Thyroid gland (tissue), 4 donors: ENCODE results near the gene RIMBP2. TPM values are rescaled to one million over a fixed set of nuclear protein-coding genes. Genes with fewer than 3 reads are reported as not detected.

ENCODE experiments used
- DNase-seq, 2 donors: peaks; one replicate each; pipeline ENCODE4 v3.0.0-alpha.2; 2019
- H3K27ac ChIP-seq, 3 donors: fragments of 200-600 bp; sonication (generic); 1 replicate in 2 of 3; 2 replicates in 1 of 3; pipeline ENCODE4 v1.5.1; 2016 to 2019; ENCODE audit warnings: mild to moderate bottlenecking in 1 of 3, moderate library complexity in 1 of 3
- H3K27me3 ChIP-seq: fragments of 200-600 bp; sonication (generic); one replicate; pipeline ENCODE4 v1.5.1; 2019
- H3K36me3 ChIP-seq, 2 donors: fragments of 200-600 bp; sonication (generic); one replicate each; pipeline ENCODE4 v1.5.1; 2016 to 2019
- H3K4me1 ChIP-seq, 2 donors: fragments of 200-600 bp; sonication (generic); one replicate each; pipeline ENCODE4 v1.5.1; 2017 to 2019
- H3K4me3 ChIP-seq, 3 donors: fragments of 200-600 bp; sonication (generic); replicated peaks in 1 of 3; 1 replicate in 2 of 3; 2 replicates in 1 of 3; pipeline ENCODE4 v1.5.1; 2016; ENCODE audit warnings: mild to moderate bottlenecking in 1 of 3
- H3K9me3 ChIP-seq: fragments of 200-600 bp; sonication (generic); one replicate; pipeline ENCODE4 v1.5.1; 2017
- POLR2A ChIP-seq, 2 donors: fragments of 450-650 bp; IDR thresholded peaks; one replicate each; pipeline ENCODE4 v1.6.1; 2017; ENCODE audit warnings: antibody characterized with exemption in 2 of 2, mild to moderate bottlenecking in 2 of 2, moderate library complexity in 1 of 2
- WGBS, 2 donors: methylation state at CpG; one replicate each; pipeline ENCODE4 v1.1.5; 2017; 5-methylcytosine and 5-hydroxymethylcytosine counted together
- intact Hi-C: fragments of 100-400 bp; cut with DNase I; formaldehyde crosslinking; loops from one replicate; pipeline ENCODE4 v1.15.1; 2023
- total RNA-seq, 4 donors: library from RNA; depleted of rRNA; stranded (reverse); fragments of >200 nt; gene quantifications; one replicate each; pipeline ENCODE4 v1.2.3, GENCODE V29; 2016
- TF ChIP-seq, protein P1 (sequence below), 6 experiments: fragments of 200-600 bp in 3 of 6; fragments of 450-650 bp in 3 of 6; sonication (generic) in 3 of 6; IDR thresholded peaks; one replicate each; pipeline ENCODE4 v1.5.1; 2016 to 2019; ENCODE audit warnings: antibody characterized with exemption in 6 of 6, mild to moderate bottlenecking in 2 of 6, inconsistent platforms in 1 of 6, moderate library complexity in 1 of 6

RIMBP2 gene
- total RNA-seq, 4 donors from 2014 or later: 0.11 to 2.2 (median 0.63) TPM

DNA sequence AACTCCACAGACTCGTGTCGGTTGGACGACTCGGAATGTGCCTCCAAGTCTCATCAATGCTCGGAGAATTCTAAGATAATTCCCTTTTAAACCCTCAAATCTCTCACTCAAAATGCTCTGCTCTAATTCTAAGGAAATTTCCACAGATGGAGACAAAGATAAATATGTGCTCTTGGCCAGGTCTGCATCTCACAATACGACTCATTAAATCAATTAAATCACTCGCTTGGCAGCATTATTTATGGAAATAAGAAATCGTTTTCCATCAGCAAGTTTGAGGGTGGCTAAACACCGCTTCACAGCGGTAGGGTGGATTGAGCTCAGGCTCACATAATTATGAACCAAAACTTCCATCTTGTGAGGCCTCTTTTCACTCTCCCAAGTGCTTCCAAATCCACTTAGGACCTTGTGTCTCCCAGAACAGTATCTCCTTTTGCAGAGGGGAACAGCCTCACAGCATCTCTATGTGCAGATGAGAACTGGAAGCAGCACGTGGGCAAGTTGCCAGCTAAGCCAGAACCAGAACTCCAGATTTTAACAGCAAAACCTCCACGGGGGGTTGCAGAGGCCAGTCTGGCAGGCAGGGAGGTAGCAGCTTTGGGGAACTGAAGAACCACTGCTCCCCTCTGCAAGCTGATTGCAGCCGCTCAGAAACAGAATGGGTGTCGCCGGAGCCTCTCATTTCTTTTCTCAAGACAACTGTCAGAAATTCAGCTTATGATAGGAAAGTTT, 43.8 kb downstream of the RIMBP2 start:
- DNase-seq: no peak
- intact Hi-C loops: no loop called here
- TF ChIP-seq, protein P1, sequence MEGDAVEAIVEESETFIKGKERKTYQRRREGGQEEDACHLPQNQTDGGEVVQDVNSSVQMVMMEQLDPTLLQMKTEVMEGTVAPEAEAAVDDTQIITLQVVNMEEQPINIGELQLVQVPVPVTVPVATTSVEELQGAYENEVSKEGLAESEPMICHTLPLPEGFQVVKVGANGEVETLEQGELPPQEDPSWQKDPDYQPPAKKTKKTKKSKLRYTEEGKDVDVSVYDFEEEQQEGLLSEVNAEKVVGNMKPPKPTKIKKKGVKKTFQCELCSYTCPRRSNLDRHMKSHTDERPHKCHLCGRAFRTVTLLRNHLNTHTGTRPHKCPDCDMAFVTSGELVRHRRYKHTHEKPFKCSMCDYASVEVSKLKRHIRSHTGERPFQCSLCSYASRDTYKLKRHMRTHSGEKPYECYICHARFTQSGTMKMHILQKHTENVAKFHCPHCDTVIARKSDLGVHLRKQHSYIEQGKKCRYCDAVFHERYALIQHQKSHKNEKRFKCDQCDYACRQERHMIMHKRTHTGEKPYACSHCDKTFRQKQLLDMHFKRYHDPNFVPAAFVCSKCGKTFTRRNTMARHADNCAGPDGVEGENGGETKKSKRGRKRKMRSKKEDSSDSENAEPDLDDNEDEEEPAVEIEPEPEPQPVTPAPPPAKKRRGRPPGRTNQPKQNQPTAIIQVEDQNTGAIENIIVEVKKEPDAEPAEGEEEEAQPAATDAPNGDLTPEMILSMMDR (IDR thresholded peaks at IDR 0.05): no peak
- TF ChIP-seq POLR2A (IDR thresholded peaks at IDR 0.05): no peak
- no peaks in the 10 kb centered on the region for H3K9me3 ChIP-seq
- H3K4me1 ChIP-seq: no peaks in the 10 kb centered on the region
- WGBS, 2 donors: 68 to 75% methylated on average over 15 of the region's 15 CpGs
- H3K27me3 ChIP-seq: no peaks in the 10 kb centered on the region
- no peak overlapping the region for H3K4me3 ChIP-seq
- H3K27ac ChIP-seq: no peak overlapping the region
- no peaks in the 10 kb centered on the region for H3K36me3 ChIP-seq

DNA sequence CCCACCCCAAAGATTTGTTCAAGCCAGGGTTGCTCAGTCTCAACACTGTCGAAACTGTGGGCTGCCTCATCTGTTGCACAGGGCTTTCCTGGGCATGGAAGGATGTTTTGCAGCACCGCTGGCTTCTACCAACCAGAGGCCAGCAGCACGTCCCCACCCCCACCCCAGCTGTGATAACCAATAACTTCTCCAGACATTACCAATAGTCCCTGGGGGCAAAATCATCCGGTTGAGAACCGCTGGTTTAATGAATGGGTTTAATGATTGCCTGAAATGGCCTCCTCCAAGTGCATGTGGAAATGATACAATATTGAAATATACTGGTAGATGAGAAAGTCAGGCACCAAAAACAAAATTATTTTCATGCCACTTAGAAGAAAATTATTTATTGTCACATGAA, 44.5 kb downstream of the RIMBP2 start:
- Histone ChIP-seq H3K9me3 (no peaks in the 10 kb centered on the region), H3K4me1 (no peaks in the 10 kb centered on the region), H3K27ac (no peak overlapping the region), H3K36me3 (no peaks in the 10 kb centered on the region), H3K27me3 (no peaks in the 10 kb centered on the region), H3K4me3 (no peak overlapping the region)
- WGBS, 2 donors: 89 to 90% methylated on average over 5 of the region's 5 CpGs
- no peak for DNase-seq
- TF ChIP-seq, protein P1 (IDR thresholded peaks at IDR 0.05): no peak
- TF ChIP-seq POLR2A (IDR thresholded peaks at IDR 0.05): no peak
- intact Hi-C loops: no loop called here

DNA sequence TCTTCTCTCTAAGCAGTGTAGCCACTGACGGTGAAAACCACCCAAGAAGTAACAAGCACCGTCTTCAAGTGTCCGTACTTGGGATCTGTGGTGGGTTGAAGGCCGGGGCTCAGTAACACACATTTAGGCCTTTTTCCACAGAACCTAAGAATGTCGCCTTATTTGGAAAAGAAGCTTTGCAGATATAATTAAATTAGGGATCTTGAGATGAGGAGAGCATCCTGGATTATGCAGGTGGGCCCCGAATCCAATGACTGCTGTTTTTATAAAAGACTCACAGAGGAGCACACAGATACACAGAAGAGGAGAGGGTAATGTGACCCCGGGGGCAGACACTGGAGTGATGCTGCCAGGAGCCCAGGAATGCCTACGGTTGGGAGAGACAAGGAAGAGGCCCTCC, 46.3 kb downstream of the RIMBP2 start:
- Histone ChIP-seq H3K36me3 (no peaks in the 10 kb centered on the region), H3K27me3 (no peaks in the 10 kb centered on the region)
- WGBS, 2 donors: 76 to 81% methylated on average over 8 of the region's 8 CpGs

DNA sequence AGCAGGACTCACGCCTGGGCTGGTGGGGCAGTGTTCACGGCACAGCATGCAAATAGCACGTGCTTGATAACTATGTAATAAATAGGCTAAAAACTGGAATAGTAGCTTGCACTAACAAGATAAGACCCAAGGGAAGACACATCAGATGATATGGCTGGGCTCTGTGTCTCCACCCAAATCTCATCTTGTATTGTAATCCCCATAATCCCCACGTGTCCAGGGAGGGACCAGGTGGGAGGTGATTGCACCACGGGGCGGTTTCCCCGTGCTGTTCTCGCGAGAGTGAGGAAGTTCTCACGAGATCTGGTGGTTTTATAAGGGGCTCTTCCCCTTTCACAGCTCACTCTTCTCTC, 46.9 kb downstream of the RIMBP2 start:
- Histone ChIP-seq H3K9me3 (no peaks in the 10 kb centered on the region), H3K36me3 (no peaks in the 10 kb centered on the region), H3K4me3 (no peak overlapping the region), H3K4me1 (no peaks in the 10 kb centered on the region), H3K27me3 (no peaks in the 10 kb centered on the region), H3K27ac (no peak overlapping the region)
- WGBS, 2 donors: 78 to 83% methylated on average over 10 of the region's 10 CpGs
- no peak for DNase-seq
- intact Hi-C loops: no loop called here
- TF ChIP-seq, protein P1 (IDR thresholded peaks at IDR 0.05): no peak
- no peak for TF ChIP-seq POLR2A (IDR thresholded peaks at IDR 0.05)

More for the DNA sequence above, 46.3 kb downstream of the RIMBP2 start:
- Histone ChIP-seq H3K4me3 (no peak overlapping the region), H3K27ac (no peak overlapping the region), H3K9me3 (no peaks in the 10 kb centered on the region), H3K4me1 (no peaks in the 10 kb centered on the region)
- intact Hi-C loops: no loop called here
- no peak for DNase-seq
- no peak for TF ChIP-seq POLR2A (IDR thresholded peaks at IDR 0.05)
- TF ChIP-seq, protein P1 (IDR thresholded peaks at IDR 0.05): no peak

DNA sequence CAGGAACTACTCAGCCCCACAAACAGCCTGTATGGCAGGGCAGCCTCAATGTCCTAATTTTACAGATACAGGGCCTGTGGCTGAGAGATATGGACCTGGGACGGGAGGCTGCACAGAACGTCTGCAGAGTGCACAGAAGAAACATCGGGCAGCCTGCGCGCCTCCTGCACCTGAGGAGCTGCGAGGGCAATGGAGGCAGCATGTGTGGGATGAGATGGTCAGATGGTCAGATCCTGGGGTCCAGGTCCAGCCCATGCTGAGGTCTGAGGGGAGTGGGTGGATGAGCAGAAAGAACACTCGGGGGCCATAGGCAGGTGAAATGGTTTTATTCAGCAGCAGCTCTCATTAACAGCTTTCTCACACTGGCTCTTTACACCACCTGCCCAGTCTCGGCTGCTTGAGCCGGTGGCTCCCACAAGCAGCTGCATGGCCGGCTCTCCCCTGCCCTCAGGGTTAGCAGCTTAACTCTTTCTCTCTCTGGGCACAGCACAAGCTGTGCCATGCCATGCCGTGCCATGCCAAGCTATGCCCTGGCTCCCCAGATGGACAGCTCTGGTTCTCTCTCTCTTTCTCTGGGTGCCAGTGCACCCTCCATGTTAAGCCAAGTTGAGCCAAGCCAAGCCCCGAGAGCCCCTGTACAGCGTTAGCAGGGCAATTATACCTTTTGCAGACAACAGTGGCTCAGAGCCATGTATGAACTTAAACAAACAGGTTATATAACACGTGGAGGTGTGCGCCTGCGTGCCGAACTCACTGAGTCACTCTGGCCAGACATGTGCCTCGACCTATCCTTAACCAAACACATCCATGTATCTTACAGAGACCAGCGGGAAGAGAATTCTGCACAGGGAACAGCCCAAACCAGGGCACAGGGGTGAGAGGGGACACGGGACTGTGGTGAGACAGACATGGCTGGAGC, 47.6 kb downstream of the RIMBP2 start:
- no peak overlapping the region for H3K4me3 ChIP-seq
- H3K36me3 ChIP-seq: no peaks in the 10 kb centered on the region
- WGBS, 2 donors: 90 to 93% methylated on average over 20 of the region's 20 CpGs
- H3K27me3 ChIP-seq: no peaks in the 10 kb centered on the region
- TF ChIP-seq, protein P1 (IDR thresholded peaks at IDR 0.05): no peak
- no peak for TF ChIP-seq POLR2A (IDR thresholded peaks at IDR 0.05)
- intact Hi-C loops: no loop called here
- no peak overlapping the region for H3K27ac ChIP-seq
- DNase-seq: no peak
- no peaks in the 10 kb centered on the region for H3K4me1 ChIP-seq
- H3K9me3 ChIP-seq: no peaks in the 10 kb centered on the region
